Measurements from ENCODE around the gene BMERB1.
"Not testable (repeated sequence)": the region's sequence is repeated elsewhere in the genome, so short reads cannot be mapped to it uniquely, and the experiment has no call there.

BMERB1 gene

DNA sequence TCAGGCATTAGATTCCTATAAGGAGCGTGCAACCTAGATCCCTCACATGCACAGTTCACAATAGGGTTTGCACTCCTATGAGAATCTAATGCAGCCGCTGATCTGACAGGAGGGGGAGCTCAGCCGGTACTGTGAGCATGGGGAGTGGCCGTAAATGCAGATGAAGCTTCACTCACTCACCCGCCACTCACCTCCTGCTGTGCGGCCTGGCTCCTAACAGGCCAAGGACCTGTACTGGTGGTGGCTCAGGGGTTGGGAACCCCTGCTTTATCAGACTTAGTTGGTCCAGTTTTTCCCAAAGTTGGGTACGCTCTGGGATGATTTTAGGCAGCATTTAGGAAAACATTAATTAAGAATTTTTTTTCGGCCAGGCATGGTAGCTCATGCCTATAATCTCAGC lies 104.8 kb downstream of the BMERB1 start:
- H3K9me3 ChIP-seq = no peaks in the 10 kb centered on the region
- H3K27me3 ChIP-seq (ENCODE audit: low read depth) = peaks cover 3% of the 10 kb centered on the region
- peak; percentile 49 to 77 for DNase-seq (ENCODE audit: low spot score in 2 of 2)
- H3K4me1 ChIP-seq = no peaks in the 10 kb centered on the region
- H3K36me3 ChIP-seq (replicated peaks) = no peaks in the 10 kb centered on the region
- no peak overlapping the region for H3K4me3 ChIP-seq
- in situ Hi-C loops (cut with MboI; ENCODE audit: low sequenced_read_pairs) = no loop called here

DNA sequence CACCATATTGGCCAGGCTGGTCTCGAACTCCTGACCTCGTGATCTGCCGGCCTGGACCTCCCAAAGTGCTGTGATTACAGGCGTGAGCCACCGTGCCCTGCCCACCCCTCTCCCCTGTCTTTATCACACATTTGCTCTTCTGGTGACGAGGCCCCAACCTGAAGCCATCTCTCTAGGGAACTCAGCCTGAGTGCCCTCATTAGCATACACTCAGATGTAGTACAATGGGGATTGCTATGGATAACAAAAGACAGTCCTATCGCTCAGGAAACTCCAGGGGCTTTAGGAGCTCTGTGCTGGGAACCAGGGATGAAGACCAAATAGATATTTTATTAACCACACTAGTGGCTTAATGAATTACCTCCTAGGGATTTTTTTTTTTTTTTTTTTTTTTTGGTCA lies 107.9 kb downstream of the BMERB1 start:
- no peaks in the 10 kb centered on the region for H3K9me3 ChIP-seq
- H3K4me3 ChIP-seq = no peak overlapping the region
- DNase-seq (ENCODE audit: low spot score in 2 of 2) = peak; percentile 58 to 74
- in situ Hi-C loops (cut with MboI; ENCODE audit: low sequenced_read_pairs) = no loop called here
- peaks cover 3% of the 10 kb centered on the region for H3K27me3 ChIP-seq (ENCODE audit: low read depth)
- no peaks in the 10 kb centered on the region for H3K4me1 ChIP-seq
- H3K36me3 ChIP-seq (replicated peaks) = no peaks in the 10 kb centered on the region

DNA sequence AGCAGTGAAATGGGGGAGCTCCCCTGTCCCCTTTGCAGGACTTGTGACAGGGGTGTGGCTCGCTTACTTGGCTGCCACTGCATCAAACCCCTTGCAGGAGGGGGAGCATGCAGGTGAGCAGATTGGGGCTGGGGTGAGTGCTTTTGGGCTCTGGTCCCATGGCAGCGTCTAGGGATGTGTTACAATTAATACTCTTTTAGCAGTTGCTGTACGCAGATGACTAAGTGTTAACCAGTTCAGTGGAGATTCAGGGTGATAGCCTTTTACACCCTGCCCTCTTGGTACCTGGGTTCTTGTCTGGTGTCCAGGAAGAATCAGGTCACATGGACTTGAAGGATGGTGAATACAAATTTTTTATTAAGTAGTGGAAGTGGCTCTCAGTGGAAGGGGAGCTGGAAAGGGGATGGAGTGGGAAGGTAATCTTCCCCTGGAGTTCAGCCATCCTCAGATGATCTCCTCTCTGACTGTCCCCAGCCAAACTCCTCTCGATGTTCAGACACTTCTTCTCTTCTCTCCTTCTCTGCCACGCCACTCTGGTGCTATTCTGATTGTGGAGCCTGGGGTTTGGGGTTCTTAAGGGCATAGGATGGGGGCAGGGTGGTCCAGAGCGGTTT lies 108.5 kb downstream of the BMERB1 start:
- H3K27me3 ChIP-seq (ENCODE audit: low read depth) = peaks cover 3% of the 10 kb centered on the region
- no peaks in the 10 kb centered on the region for H3K9me3 ChIP-seq
- no peak overlapping the region for H3K4me3 ChIP-seq
- H3K4me1 ChIP-seq = no peaks in the 10 kb centered on the region
- no peaks in the 10 kb centered on the region for H3K36me3 ChIP-seq (replicated peaks)
- DNase-seq (ENCODE audit: low spot score in 2 of 2) = no peak
- in situ Hi-C loops (cut with MboI; ENCODE audit: low sequenced_read_pairs) = no loop called here

DNA sequence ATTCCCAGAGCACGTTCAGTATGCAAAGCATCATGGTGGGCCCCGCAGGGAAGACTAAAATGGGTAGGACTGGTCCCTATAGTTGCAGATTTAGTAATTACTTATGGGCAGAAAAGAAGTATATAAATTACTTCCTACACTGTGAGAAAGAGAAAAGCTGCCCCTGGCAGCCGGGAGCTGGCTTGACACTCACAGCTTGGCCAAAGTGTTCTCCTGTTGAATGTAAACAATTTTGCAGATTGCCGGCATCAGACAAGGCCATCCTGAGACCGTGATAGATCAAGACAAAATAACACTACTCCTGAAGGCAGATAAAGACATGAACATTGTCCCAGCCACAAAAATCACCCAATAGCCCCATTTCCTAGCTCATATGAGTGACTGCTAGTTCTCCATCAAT lies 110.0 kb downstream of the BMERB1 start:
- Histone ChIP-seq H3K4me1 (no peaks in the 10 kb centered on the region), H3K36me3 (replicated peaks) (no peaks in the 10 kb centered on the region), H3K9me3 (no peaks in the 10 kb centered on the region), H3K27me3 (ENCODE audit: low read depth) (peaks cover 3% of the 10 kb centered on the region), H3K4me3 (no peak overlapping the region)
- in situ Hi-C loops (cut with MboI; ENCODE audit: low sequenced_read_pairs) = no loop called here
- no peak for DNase-seq (ENCODE audit: low spot score in 2 of 2)

DNA sequence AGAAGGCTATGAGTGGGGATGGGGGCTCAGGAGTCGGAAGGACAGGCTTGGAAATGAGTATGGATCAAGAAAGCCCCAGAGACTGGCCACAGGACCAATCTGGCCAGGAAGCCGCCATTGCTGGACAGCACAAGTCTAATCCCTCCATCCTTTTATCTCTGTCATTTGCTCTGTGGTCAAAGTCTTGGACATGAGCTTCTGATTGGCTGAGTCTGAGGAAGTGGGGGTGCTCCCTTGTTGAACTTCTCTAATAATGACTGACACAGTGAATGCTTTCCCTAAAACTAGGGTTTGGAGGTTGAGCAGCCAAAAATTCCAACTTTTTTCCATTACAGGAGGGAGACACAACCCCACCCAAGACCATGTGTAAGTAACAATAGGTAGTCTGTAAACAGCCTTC lies 111.2 kb downstream of the BMERB1 start:
- Histone ChIP-seq H3K4me3 (no peak overlapping the region), H3K9me3 (no peaks in the 10 kb centered on the region), H3K27me3 (ENCODE audit: low read depth) (peaks cover 3% of the 10 kb centered on the region), H3K4me1 (no peaks in the 10 kb centered on the region), H3K36me3 (replicated peaks) (no peaks in the 10 kb centered on the region)
- in situ Hi-C loops (cut with MboI; ENCODE audit: low sequenced_read_pairs) = no loop called here
- DNase-seq (ENCODE audit: low spot score in 2 of 2) = no peak

DNA sequence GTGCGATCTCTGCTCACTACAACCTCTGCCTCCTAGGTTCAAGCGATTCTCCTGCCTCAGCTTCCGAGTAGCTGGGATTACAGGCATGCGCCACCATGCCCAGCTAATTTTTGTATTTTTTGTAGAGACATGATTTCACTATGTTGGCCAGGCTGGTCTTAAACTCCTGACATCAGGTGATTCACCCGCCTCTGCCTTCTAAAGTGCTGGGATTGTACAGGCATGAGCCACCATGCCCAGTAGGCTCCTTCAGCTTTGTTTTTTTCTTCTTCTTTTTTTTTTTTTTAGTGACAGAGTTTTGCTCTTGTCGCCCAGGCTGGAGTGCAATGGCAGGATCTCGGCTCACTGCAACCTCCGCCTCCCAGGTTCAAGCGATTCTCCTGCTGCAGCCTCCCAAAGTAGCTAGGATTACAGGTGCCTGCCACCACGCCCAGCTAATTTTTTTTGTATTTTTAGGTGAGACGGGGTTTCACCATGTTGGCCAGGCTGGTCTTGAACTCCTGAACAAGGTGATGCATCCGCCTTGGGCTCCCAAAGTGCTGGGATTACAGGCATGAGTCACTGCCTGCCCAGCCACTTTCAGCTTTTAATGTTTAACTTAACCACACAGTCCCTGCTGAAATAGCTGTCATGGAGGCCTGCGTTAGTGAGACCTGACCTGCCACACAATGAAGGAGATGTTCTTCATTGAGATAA lies 112.8 kb downstream of the BMERB1 start:
- in situ Hi-C loops (cut with MboI; ENCODE audit: low sequenced_read_pairs); H3K4me3 ChIP-seq; H3K9me3 ChIP-seq; DNase-seq (ENCODE audit: low spot score in 2 of 2); H3K4me1 ChIP-seq; H3K36me3 ChIP-seq (replicated peaks); H3K27me3 ChIP-seq (ENCODE audit: low read depth): not testable (repeated sequence)

DNA sequence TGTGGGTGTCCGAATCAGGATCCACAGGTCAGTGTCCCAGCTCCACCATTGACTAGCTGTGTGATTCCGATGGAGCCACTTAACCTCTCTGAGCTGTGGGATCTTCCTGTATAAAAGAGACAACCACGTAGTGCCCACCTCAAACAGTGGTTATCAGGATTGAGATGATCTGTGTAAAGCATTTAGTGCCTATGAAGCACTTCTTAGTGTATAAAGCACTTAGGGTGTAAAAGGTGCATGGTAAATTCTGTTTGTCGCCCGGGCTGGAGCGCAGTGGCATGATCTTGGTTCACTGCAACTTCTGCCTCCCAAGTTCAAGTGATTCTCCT lies 113.3 kb downstream of the BMERB1 start:
- H3K27me3 ChIP-seq (ENCODE audit: low read depth) = peaks cover 3% of the 10 kb centered on the region
- no peak overlapping the region for H3K4me3 ChIP-seq
- no peaks in the 10 kb centered on the region for H3K9me3 ChIP-seq
- H3K36me3 ChIP-seq (replicated peaks) = no peaks in the 10 kb centered on the region
- DNase-seq (ENCODE audit: low spot score in 2 of 2) = no peak
- in situ Hi-C loops (cut with MboI; ENCODE audit: low sequenced_read_pairs) = no loop called here
- no peaks in the 10 kb centered on the region for H3K4me1 ChIP-seq

DNA sequence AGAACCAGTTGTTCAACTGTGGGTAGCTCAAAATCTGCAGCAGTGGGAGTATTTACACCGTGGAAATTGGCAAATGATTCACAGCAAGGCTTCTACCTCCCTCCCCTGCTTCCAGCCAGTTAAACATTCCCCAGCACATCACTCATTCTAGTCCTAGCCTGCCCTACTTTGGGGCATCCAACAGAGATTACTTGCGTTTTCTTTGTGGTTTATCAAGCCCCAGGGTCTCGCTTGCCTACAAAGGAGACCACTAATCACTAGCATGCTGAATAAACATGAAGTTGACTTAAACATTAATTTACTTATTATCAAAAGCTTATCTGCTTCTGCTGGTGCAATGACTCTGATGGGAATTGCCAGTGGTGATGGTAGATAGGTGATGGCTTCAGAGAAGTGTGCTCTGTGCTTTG lies 114.1 kb downstream of the BMERB1 start:
- H3K9me3 ChIP-seq = no peaks in the 10 kb centered on the region
- peaks cover 3% of the 10 kb centered on the region for H3K27me3 ChIP-seq (ENCODE audit: low read depth)
- no peak for DNase-seq (ENCODE audit: low spot score in 2 of 2)
- no peak overlapping the region for H3K4me3 ChIP-seq
- H3K36me3 ChIP-seq (replicated peaks) = no peaks in the 10 kb centered on the region
- H3K4me1 ChIP-seq = no peaks in the 10 kb centered on the region
- in situ Hi-C loops (cut with MboI; ENCODE audit: low sequenced_read_pairs) = no loop called here

DNA sequence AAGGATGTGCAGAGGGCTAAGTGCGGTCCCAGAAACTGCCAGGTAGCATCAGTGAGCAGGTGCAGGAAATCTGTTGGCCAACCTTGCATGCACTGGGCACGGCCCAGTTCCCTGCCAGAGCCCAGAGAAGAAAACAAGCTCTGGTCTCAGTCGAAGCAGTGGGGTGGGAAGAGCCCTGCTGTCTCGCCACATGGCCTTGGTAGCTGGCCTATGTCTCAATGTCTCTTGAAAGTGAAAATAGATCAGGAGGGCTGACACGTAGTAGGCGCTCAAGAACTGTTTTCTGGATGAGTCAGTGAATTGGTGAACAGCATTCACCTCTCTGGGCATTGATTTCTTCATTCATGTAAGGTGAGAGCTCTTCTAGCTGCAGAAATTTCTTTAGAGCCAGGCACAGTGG lies 118.1 kb downstream of the BMERB1 start:
- Histone ChIP-seq H3K4me1 (no peaks in the 10 kb centered on the region), H3K36me3 (replicated peaks) (no peaks in the 10 kb centered on the region), H3K9me3 (no peaks in the 10 kb centered on the region), H3K4me3 (no peak overlapping the region), H3K27me3 (ENCODE audit: low read depth) (no peaks in the 10 kb centered on the region)
- no peak for DNase-seq (ENCODE audit: low spot score in 2 of 2)
- in situ Hi-C loops (cut with MboI; ENCODE audit: low sequenced_read_pairs) = no loop called here

DNA sequence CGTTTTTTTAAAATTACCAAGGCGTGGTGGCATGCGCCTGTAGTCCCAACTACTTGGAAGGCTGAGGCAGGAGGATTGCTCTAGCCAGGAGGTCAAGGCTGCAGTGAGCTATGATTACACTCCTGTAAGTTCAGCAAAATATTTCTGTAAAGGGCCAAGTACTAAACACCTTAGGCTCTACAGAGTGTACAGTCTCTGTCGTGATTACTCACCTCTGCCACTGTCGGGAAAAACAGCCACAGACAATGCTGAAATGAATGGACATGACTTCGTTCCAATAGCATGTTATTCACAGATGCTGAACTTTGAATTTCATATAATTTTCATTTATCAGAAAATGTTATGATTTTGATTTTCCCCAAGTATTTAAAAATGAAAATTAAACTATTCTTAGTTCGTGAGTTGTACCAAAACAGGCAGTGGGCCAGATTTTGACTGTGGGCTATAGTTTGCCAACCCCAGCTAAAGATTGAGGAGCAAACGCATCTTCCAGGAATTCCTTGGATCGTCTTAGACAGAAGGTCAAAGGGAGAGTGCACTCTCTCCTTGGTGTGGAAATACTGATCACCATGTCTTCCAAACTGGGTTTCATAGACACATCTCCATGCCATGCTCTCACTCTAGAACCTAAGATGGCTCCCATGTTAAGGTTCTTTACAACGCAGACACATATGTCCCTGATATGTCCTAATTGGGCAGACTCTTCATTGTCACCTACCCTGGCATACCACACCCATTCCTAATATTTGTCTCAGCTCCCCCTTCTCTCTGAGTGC lies 119.1 kb downstream of the BMERB1 start:
- no peaks in the 10 kb centered on the region for H3K4me1 ChIP-seq
- H3K9me3 ChIP-seq = no peaks in the 10 kb centered on the region
- H3K36me3 ChIP-seq (replicated peaks) = no peaks in the 10 kb centered on the region
- H3K27me3 ChIP-seq (ENCODE audit: low read depth) = no peaks in the 10 kb centered on the region
- in situ Hi-C loops (cut with MboI; ENCODE audit: low sequenced_read_pairs) = no loop called here
- no peak overlapping the region for H3K4me3 ChIP-seq
- DNase-seq (ENCODE audit: low spot score in 2 of 2) = no peak

DNA sequence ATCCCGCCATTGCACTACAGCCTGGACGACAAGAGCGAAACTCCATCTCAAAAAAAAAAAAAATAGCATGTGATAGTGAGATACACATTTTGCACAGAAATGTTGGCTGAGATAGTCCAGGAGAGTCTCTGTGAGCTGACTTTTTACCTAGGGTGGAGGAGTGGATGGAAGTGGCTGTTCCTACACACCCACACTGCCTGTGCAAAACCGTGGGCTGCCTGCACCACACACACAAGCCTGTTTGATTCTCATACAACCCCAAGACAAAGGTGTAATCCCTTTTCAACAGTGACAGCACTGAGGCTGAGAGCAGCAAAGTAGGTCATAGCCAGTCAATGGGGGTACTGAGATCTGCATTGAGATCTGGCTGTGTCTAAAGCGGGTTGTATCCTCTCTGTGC lies 121.7 kb downstream of the BMERB1 start:
- Histone ChIP-seq H3K4me1 (no peaks in the 10 kb centered on the region), H3K9me3 (no peaks in the 10 kb centered on the region), H3K4me3 (no peak overlapping the region), H3K36me3 (replicated peaks) (no peaks in the 10 kb centered on the region), H3K27me3 (ENCODE audit: low read depth) (no peaks in the 10 kb centered on the region)
- no peak for DNase-seq (ENCODE audit: low spot score in 2 of 2)
- in situ Hi-C loops (cut with MboI; ENCODE audit: low sequenced_read_pairs) = no loop called here

DNA sequence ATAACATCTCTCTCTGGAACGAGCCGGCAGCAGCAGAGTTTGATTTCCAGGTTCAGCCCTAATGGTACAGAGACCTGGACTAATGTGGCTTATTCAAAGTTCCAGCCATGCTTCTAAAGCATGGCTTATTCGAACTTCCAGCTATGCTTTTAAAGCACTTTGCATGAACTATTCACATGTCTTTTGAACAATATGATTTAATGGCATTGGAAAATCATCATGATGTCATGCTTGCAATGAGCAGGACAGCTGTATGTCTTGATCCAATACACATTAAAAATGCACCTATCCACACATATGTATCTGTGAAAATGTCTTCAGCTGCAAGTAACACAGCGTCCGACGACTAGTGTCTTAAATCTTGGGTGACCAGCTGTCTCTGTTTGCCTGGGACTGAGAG lies 122.9 kb downstream of the BMERB1 start:
- no peak for DNase-seq (ENCODE audit: low spot score in 2 of 2)
- Histone ChIP-seq H3K4me3 (no peak overlapping the region), H3K9me3 (no peaks in the 10 kb centered on the region), H3K36me3 (replicated peaks) (no peaks in the 10 kb centered on the region), H3K27me3 (ENCODE audit: low read depth) (no peaks in the 10 kb centered on the region), H3K4me1 (no peaks in the 10 kb centered on the region)
- in situ Hi-C loops (cut with MboI; ENCODE audit: low sequenced_read_pairs) = no loop called here

DNA sequence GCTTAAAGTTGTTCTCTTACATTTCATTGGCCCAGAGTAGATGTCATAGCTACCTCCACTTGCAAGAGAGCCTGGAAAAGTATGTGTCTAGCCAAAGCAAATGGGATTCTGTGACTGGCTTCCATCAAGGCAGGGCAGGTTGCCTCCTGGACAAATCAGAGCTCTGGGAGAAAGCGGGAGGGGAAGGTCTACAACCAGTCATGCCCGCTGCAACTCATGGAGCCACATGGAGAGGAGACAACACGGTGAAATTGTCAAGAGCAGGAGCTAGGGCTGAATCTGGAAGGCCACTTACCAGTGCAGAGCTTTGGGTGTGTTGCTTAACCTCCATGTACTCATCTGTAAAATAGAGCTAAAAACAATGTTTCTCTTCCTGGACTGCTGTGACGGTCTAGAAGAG lies 124.8 kb downstream of the BMERB1 start:
- no peak for DNase-seq (ENCODE audit: low spot score in 2 of 2)
- Histone ChIP-seq H3K4me3 (no peak overlapping the region), H3K36me3 (replicated peaks) (no peaks in the 10 kb centered on the region), H3K9me3 (no peaks in the 10 kb centered on the region), H3K27me3 (ENCODE audit: low read depth) (no peaks in the 10 kb centered on the region), H3K4me1 (no peaks in the 10 kb centered on the region)
- in situ Hi-C loops (cut with MboI; ENCODE audit: low sequenced_read_pairs) = no loop called here

DNA sequence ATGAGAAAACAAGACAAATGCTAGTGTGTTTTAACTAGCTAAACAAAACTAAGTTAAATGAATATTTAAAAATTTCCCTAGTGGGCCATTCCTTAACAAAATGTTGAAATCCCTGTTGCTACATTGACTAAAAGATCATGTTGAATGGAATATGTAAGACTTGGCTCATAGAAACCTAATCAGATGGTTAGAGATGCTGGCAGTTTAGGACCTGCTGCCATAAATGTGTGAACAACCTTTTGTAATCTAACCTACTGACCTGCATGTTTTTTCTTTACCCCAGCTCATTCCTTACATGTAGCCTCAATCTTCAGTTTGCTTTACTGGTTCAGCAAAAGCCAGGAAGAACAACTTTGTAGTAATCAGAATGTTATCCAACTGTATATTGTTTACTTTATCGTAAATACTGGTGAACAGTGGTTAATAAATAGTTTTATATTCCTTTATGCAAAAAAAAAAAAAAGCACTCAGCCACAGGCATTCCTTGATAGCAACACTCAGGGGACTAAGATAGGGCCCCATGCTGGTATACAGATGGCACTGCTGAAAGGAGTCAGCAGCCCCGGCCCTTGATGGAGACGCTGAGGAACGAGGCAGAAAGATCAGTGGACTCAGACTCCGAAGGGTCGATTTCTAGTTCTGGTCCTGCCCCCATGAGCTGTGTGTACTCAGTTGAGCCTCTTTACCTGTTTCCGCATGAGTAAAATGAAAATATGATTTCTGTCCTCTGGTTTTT lies 130.4 kb downstream of the BMERB1 start:
- Histone ChIP-seq H3K4me3 (no peak overlapping the region), H3K4me1 (no peaks in the 10 kb centered on the region), H3K36me3 (replicated peaks) (no peaks in the 10 kb centered on the region), H3K27me3 (ENCODE audit: low read depth) (no peaks in the 10 kb centered on the region), H3K9me3 (no peaks in the 10 kb centered on the region)
- no peak for DNase-seq (ENCODE audit: low spot score in 2 of 2)
- in situ Hi-C loops (cut with MboI; ENCODE audit: low sequenced_read_pairs) = no loop called here
